K562 (cell line): Measurements from ENCODE around the gene CRELD2. TPM values are rescaled to one million over a fixed set of nuclear protein-coding genes. Genes with fewer than 3 reads are reported as not detected.

Source experiments
- CREB5 ChIP-seq: fragments of 250-450 bp; sonication (Bioruptor Pico); IDR thresholded peaks from 2 replicates; pipeline ENCODE4 v1.5.0; 2020; ENCODE audit warnings: mild to moderate bottlenecking
- ESRRA ChIP-seq: fragments of 450-650 bp; IDR thresholded peaks from 2 replicates; pipeline ENCODE4 v1.6.1; 2014; ENCODE audit warnings: low read depth, mild to moderate bottlenecking, moderate library complexity, borderline replicate concordance
- FOXK2 ChIP-seq, 2 experiments: fragments of 450-650 bp; IDR thresholded peaks in 1 of 2; conservative IDR thresholded peaks in 1 of 2; 2 replicates each; pipeline ENCODE4 v1.6.1; 2016; ENCODE audit warnings: low read depth in 2 of 2, mild to moderate bottlenecking in 1 of 2
- HDAC3 ChIP-seq: fragments of 450-650 bp; IDR thresholded peaks from 2 replicates; pipeline ENCODE4 v1.6.1; 2018; ENCODE audit warnings: borderline replicate concordance, mild to moderate bottlenecking, moderate library complexity; ENCODE audit not compliant: partially characterized antibody
- HMGN3 ChIP-seq: IDR thresholded peaks from 2 replicates; pipeline ENCODE4 v1.6.1; 2011; ENCODE audit warnings: borderline replicate concordance, low read depth, mild to moderate bottlenecking, mixed read lengths, low read length; ENCODE audit not compliant: insufficient read length; ENCODE audit errors: extremely low read depth
- IFI16 ChIP-seq: fragments of 250-450 bp; sonication (Bioruptor Pico); IDR thresholded peaks from 2 replicates; pipeline ENCODE4 v2.1.2; 2022; ENCODE audit warnings: mild to moderate bottlenecking, inconsistent platforms
- IRF1 ChIP-seq: sonication (generic); formaldehyde crosslinking; IDR thresholded peaks from 2 replicates; pipeline ENCODE4 v1.8.0; 2022; ENCODE audit warnings: missing genetic modification reagents, mild to moderate bottlenecking, borderline replicate concordance
- JUNB ChIP-seq: fragments of 450-650 bp; formaldehyde crosslinking; conservative IDR thresholded peaks from 2 replicates; pipeline ENCODE4 v1.4.0; 2020; ENCODE audit warnings: mild to moderate bottlenecking
- KHSRP ChIP-seq: fragments of 450-650 bp; IDR thresholded peaks from 2 replicates; pipeline ENCODE4 v1.6.1; 2017
- NCOA1 ChIP-seq: fragments of 450-650 bp; IDR thresholded peaks from 2 replicates; pipeline ENCODE4 v1.6.1; 2016; ENCODE audit warnings: low read depth
- NCOR1 ChIP-seq: fragments of 450-650 bp; IDR thresholded peaks from 2 replicates; pipeline ENCODE4 v1.6.1; 2016; ENCODE audit warnings: mild to moderate bottlenecking, moderate library complexity
- NFYB ChIP-seq: IDR thresholded peaks from 2 replicates; pipeline ENCODE4 v1.6.1; 2011; ENCODE audit warnings: mild to moderate bottlenecking, moderate library complexity; ENCODE audit not compliant: insufficient read length; ENCODE audit errors: extremely low read depth
- PML ChIP-seq: IDR thresholded peaks from 2 replicates; pipeline ENCODE4 v1.6.1; 2012; ENCODE audit warnings: low read length, inconsistent platforms
- SIRT6 ChIP-seq: IDR thresholded peaks from one replicate; pipeline ENCODE4 v1.6.1; 2012; ENCODE audit warnings: low read depth, mild to moderate bottlenecking, control low read depth, inconsistent platforms, low read length, moderate library complexity
- TARDBP ChIP-seq: fragments of 450-650 bp; IDR thresholded peaks from 2 replicates; pipeline ENCODE4 v1.6.1; 2016
- TEAD4 ChIP-seq, 2 experiments: sonication (generic) in 1 of 2; formaldehyde crosslinking in 1 of 2; IDR thresholded peaks; 2 replicates each; pipeline versions ENCODE4 v1.6.1 to v1.8.0; 2012 to 2022; ENCODE audit warnings: borderline replicate concordance in 1 of 2, inconsistent platforms in 1 of 2, low read length in 1 of 2, mild to moderate bottlenecking in 1 of 2, missing genetic modification reagents in 1 of 2
- ZFP91 ChIP-seq: sonication (generic); formaldehyde crosslinking; IDR thresholded peaks from 2 replicates; pipeline ENCODE4 v1.8.0; 2022; ENCODE audit warnings: mild to moderate bottlenecking, missing genetic modification reagents
- ZNF24 ChIP-seq: fragments of 450-650 bp; IDR thresholded peaks from 2 replicates; pipeline ENCODE4 v1.6.1; 2016
- ZNF324 ChIP-seq: fragments of 250-450 bp; sonication (Bioruptor Pico); IDR thresholded peaks from 2 replicates; pipeline ENCODE4 v1.4.0; 2020; ENCODE audit warnings: mild to moderate bottlenecking
- ZNF518B ChIP-seq: fragments of 250-450 bp; sonication (Bioruptor Pico); IDR thresholded peaks from 2 replicates; pipeline ENCODE4 v1.5.0; 2021; ENCODE audit warnings: mild to moderate bottlenecking, moderate library complexity
- polyA plus RNA-seq, 8 experiments: library from polyadenylated mRNA; depleted of rRNA in 4 of 8; stranded (reverse) in 5 of 8; unstranded in 3 of 8; fragments of >200 nt; fragmentation: Nextera tagmentation in 2 of 8; fragmentation: Illumina TruSeq in 1 of 8; extraction: Ambion mirVana in 2 of 8; extraction: Trizol in 1 of 8; gene quantifications; 2 replicates each; pipeline versions ENCODE4 v1.2.1 to v1.2.3, GENCODE V29; 2011 to 2014; ENCODE audit warnings: inconsistent platforms in 1 of 8, missing spikeins in 1 of 8
- total RNA-seq, 7 experiments: library from RNA; depleted of rRNA in 6 of 7; stranded (reverse); fragments of >200 nt in 6 of 7; fragmentation: Illumina TruSeq in 2 of 7; extraction: Trizol in 2 of 7; gene quantifications; 2 replicates each; pipeline versions ENCODE4 v1.2.1 to v1.2.3, GENCODE V29; 2011 to 2021; ENCODE audit warnings: low replicate concordance in 1 of 7

Gene CRELD2
- total and polyA plus RNA-seq, 9 of the 15 experiments (the other 6 are each of a cell fraction or from before 2014, with no cell fraction given): 0.96 to 25.3 (median 8.8) TPM

- TF ChIP-seq TEAD4 (IDR thresholded peaks at IDR 0.05; ENCODE audit: low read length) (no peak), TEAD4 (CRISPR knock-in tag; IDR thresholded peaks at IDR 0.05; ENCODE audit: borderline replicate concordance) (no peak), NFYB (no peak), JUNB (CRISPR knock-in tag) (peak; percentile 98), HDAC3 (no peak), ZNF324 (CRISPR knock-in tag) (no peak), SIRT6 (no peak), FOXK2 (conservative IDR thresholded peaks at IDR 0.05 in 1 of 2, IDR thresholded peaks at IDR 0.05 in 1 of 2; ENCODE audit: low read depth in 2 of 2) (peak; percentile 74 to 75; a peak in 3 of 4 replicates), ZFP91 (CRISPR knock-in tag) (no peak), ZNF518B (no peak), IFI16 (CRISPR knock-in tag) (no peak), NCOR1 (peak; percentile 69), ZNF24 (no peak), TARDBP (no peak), HMGN3 (peak; percentile 81), KHSRP (no peak), CREB5 (no peak), IRF1 (CRISPR knock-in tag) (no peak), NCOA1 (peak; percentile 43; the same call in 1 of the 2 replicates), PML (no peak), ESRRA (peak; percentile 62; the same call in 1 of the 2 replicates)
These were observed 52.2 kb downstream of the CRELD2 start (continued) for GRCh38 chr22:49970528-49971231.
